Muscle layer of duodenum (tissue), 2 donors: ENCODE results near the gene ZDHHC20.

Experiments used
- H3K27ac ChIP-seq: one replicate; pipeline ENCODE4 v1.7.0; 2013; ENCODE audit warnings: mild to moderate bottlenecking, low read length
- H3K27me3 ChIP-seq: one replicate; pipeline ENCODE4 v1.7.0; 2013; ENCODE audit warnings: low read depth, mild to moderate bottlenecking, control low read depth, low read length
- H3K36me3 ChIP-seq, 2 donors: one replicate each; pipeline ENCODE4 v1.7.0; 2013; ENCODE audit warnings: low read length in 2 of 2, control low read depth in 1 of 2, mild to moderate bottlenecking in 1 of 2; ENCODE audit not compliant: insufficient read depth in 2 of 2, control insufficient read depth in 1 of 2
- H3K4me1 ChIP-seq, 2 donors: one replicate each; pipeline ENCODE4 v1.7.0; 2013; ENCODE audit warnings: low read length in 2 of 2, mild to moderate bottlenecking in 2 of 2, control low read depth in 1 of 2, moderate library complexity in 1 of 2; ENCODE audit not compliant: insufficient read depth in 2 of 2, control insufficient read depth in 1 of 2
- H3K4me3 ChIP-seq, 2 donors: one replicate each; pipeline ENCODE4 v1.7.0; 2013; ENCODE audit warnings: low read length in 2 of 2, low read depth in 1 of 2, mild to moderate bottlenecking in 1 of 2
- H3K9me3 ChIP-seq, 2 donors: one replicate each; pipeline ENCODE4 v1.7.0; 2013; ENCODE audit warnings: low read length in 2 of 2, control low read depth in 1 of 2, mild to moderate bottlenecking in 1 of 2; ENCODE audit not compliant: control insufficient read depth in 1 of 2
- donor health status: healthy.

Gene ZDHHC20

DNA sequence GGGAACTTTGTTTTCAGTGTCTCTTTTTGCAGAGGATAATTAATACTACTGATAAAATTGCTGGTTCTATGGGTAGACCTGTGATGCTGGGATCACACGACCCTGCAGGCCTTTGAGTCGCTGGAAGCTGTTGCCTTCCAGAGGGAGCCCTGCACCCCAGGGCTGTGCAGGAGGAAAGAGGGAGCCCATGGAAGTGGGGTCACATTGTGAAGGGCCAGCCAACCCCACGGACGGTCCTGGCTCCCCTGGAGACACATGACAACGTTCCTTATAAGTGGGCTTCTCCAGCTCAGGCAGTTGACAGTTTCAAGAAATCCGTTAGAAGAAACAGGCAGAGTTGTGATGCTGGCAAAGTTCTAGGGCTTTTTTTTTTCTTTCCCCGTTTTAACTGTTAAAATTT, 98.0 kb downstream of the ZDHHC20 start:
- H3K27ac ChIP-seq = no peak overlapping the region
- H3K9me3 ChIP-seq = no peaks in the 10 kb centered on the region
- no peaks in the 10 kb centered on the region for H3K27me3 ChIP-seq
- no peak overlapping the region for H3K4me3 ChIP-seq
- H3K36me3 ChIP-seq = no peaks in the 10 kb centered on the region
- no peaks in the 10 kb centered on the region for H3K4me1 ChIP-seq

DNA sequence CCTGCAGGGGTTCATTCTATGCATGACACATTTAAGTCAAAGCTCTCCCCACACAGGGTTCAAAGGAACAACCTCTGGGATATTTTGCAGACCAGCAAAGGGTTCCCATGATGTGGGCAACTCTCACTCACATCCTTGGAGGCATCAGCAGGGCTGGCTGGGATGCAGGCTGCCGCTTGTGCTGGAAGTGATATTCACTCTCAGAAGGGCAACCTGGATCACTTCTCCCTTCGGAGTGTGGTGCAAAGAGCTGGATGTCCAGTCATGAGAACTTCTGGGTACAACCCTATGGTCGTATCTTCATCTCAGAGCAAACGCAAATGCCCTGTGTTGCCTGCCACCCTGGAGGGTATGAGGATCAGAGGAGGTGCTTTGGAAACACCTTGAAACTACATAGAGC, 98.6 kb downstream of the ZDHHC20 start:
- Histone ChIP-seq H3K4me3 (no peak overlapping the region), H3K27ac (no peak overlapping the region), H3K36me3 (no peaks in the 10 kb centered on the region), H3K9me3 (no peaks in the 10 kb centered on the region), H3K27me3 (no peaks in the 10 kb centered on the region), H3K4me1 (no peaks in the 10 kb centered on the region)

DNA sequence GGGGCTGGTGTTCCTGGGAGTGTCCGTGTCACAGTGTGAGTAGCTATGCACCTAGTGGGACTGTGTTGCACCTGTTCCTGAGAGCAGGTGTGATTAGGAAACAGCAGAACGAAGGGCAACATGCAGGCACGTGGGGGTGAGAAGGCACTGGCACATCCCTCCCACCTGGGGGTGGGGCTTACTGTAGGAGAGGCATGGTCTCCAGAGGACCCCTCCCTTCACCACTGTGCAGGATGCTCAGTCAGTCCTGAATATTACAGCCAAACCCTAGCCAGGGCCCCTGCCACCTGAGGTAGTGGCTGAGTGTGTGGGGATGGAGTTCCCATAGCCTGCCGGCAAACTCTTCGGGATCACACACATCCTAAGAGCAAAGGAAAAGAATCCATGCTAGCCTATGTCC, 99.2 kb downstream of the ZDHHC20 start:
- Histone ChIP-seq H3K36me3 (no peaks in the 10 kb centered on the region), H3K9me3 (no peaks in the 10 kb centered on the region), H3K27me3 (no peaks in the 10 kb centered on the region), H3K4me3 (no peak overlapping the region), H3K27ac (no peak overlapping the region), H3K4me1 (no peaks in the 10 kb centered on the region)

DNA sequence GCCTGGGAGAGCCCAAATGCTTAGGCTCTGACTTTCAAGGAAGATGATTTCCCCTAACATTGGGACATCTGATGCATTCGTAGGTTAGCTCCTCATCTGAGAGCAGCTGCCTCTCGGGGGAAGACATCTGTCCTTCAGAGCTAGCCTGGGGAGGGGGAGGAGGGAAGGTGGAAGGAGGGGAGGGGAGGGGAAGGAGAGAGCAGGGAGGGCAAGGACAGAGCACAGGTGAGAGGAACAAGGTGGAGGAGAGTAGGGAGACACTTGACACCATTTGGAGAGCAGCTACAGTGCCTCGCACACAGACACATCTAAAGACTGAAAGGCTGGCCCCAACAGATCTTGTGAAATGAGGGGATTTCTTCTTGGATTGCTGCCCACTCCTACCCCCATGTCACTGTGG, 103.8 kb downstream of the ZDHHC20 start:
- Histone ChIP-seq H3K4me3 (no peak overlapping the region), H3K9me3 (no peaks in the 10 kb centered on the region), H3K27me3 (no peaks in the 10 kb centered on the region), H3K4me1 (no peaks in the 10 kb centered on the region), H3K27ac (no peak overlapping the region), H3K36me3 (no peaks in the 10 kb centered on the region)

DNA sequence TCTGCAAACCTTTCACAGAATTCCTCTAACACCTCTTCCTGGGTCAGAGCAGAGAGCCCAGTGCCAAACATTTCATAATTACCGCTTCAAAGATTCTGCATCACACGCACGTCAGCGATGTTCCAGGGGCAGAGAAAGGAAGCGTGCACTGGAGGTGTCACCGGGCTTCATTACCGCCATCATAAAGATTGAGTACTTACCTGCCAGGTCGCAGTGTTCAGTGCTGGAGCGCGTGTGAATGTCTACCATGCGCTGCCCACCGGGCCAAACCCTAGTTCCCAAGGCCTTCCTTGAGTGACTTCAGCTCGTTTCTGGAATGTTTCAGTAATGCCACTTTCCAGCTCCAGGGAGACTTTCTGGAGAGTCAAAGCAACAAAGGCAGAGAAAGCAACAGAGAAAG, 104.4 kb downstream of the ZDHHC20 start:
- H3K4me1 ChIP-seq = no peaks in the 10 kb centered on the region
- no peaks in the 10 kb centered on the region for H3K9me3 ChIP-seq
- H3K27me3 ChIP-seq = no peaks in the 10 kb centered on the region
- no peak overlapping the region for H3K27ac ChIP-seq
- H3K4me3 ChIP-seq = no peak overlapping the region
- no peaks in the 10 kb centered on the region for H3K36me3 ChIP-seq

DNA sequence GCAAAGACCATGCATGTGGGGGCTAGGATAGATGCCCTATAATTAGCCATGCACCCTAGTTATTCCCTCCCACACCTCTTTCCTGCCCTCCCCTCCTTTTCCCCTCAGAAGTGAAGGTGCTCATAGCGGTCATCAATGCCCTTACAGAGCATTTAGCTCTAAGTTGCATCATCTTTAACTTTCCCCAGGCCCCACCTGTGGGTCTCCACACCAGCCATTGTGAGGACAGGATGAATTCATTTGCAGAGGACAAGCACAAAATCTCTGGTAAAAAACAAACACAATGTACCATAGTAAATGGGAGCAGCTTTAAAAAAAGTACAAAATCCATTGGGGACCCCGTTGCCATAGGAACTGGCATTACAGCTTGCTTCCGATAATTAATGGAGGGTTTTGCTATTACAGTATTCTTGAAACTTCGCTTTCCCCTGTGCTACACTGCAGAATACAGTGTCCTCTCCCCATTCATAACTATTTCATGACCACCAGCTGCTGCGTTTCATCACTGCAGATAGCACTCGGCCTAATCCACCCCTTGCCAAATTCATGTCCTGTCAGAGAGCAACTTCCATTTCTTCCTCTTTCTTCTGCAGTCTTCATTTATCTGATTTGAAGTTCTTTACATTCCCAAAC, 110.5 kb downstream of the ZDHHC20 start:
- no peak overlapping the region for H3K27ac ChIP-seq
- H3K4me1 ChIP-seq = no peaks in the 10 kb centered on the region
- no peak overlapping the region for H3K4me3 ChIP-seq
- H3K9me3 ChIP-seq = no peaks in the 10 kb centered on the region
- no peaks in the 10 kb centered on the region for H3K36me3 ChIP-seq
- no peaks in the 10 kb centered on the region for H3K27me3 ChIP-seq

DNA sequence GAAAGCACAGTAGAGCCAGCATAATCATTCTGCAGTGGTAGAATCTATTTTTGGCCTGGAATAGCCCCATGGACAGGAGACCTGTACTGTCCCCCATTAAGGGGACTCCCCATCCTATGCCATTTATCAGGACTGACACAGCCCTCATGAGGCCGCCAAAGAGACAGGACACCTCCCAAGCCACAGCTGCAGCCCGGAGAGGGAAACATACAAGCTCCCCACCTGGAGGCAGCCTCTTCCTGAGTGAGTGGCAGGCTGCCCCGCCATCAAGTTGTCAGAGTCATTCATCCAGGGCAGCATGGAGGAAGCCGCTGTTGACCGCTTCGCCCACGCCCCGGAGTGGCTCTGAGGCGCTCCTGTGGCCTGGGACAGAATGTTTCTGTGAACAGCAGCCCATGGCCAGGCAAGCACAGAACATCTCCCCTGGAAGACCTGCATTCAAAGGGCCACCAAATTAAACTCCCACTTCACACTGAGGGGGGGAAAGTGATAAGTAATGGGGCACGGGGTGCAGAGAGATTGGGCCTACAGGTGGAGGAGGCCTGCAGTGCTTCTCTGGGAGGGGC, 111.3 kb downstream of the ZDHHC20 start:
- no peak overlapping the region for H3K27ac ChIP-seq
- no peaks in the 10 kb centered on the region for H3K9me3 ChIP-seq
- no peaks in the 10 kb centered on the region for H3K27me3 ChIP-seq
- H3K4me1 ChIP-seq = no peaks in the 10 kb centered on the region
- no peak overlapping the region for H3K4me3 ChIP-seq
- H3K36me3 ChIP-seq = no peaks in the 10 kb centered on the region

DNA sequence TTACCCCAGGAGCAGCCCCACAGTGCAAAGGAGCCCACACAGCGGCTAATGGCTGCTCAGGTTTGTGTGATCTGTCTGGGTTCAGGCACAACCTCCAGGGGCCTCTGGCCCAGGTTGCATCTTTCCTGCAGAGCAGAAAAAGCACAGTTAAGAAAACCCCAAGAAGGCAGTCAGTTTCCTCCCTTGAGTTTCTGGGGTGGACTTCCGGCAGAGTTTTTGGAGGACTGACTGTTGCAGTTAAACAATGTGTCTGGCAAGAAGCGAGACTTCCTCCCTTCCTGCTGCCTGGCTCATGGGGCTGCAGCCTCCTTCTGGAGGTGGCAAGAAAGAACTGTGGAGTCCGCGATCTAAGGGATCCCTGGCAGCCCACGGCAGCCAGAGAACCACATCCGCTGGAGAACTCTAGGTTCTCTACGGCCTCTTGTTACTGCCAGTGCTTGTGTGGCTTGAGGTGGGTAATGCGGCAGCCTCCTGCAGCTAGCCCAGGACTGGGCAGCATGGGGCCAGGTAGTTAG, 114.4 kb downstream of the ZDHHC20 start:
- no peaks in the 10 kb centered on the region for H3K27me3 ChIP-seq
- no peaks in the 10 kb centered on the region for H3K36me3 ChIP-seq
- H3K9me3 ChIP-seq = no peaks in the 10 kb centered on the region
- H3K4me3 ChIP-seq = no peak overlapping the region
- H3K4me1 ChIP-seq = no peaks in the 10 kb centered on the region
- H3K27ac ChIP-seq = no peak overlapping the region

DNA sequence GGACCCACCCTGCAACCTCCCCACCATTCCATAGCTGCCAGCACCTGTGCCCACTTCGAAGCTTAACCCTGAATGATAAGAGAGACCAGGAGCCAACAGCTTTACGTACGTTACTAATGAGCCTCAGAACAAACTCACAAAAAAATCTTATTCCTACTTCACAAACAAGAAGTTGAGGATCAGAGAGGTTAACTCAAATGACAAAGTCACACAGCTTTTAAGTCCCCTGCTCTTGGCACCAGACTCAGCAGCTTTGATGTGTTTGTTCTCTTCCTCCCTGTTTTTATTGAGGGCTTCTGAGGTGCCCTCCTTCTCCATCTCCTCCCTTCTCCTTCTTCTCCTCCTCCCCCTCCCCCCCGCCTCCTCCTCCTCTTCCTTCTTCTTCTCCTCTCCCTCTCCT, 115.4 kb downstream of the ZDHHC20 start:
- no peak overlapping the region for H3K27ac ChIP-seq

DNA sequence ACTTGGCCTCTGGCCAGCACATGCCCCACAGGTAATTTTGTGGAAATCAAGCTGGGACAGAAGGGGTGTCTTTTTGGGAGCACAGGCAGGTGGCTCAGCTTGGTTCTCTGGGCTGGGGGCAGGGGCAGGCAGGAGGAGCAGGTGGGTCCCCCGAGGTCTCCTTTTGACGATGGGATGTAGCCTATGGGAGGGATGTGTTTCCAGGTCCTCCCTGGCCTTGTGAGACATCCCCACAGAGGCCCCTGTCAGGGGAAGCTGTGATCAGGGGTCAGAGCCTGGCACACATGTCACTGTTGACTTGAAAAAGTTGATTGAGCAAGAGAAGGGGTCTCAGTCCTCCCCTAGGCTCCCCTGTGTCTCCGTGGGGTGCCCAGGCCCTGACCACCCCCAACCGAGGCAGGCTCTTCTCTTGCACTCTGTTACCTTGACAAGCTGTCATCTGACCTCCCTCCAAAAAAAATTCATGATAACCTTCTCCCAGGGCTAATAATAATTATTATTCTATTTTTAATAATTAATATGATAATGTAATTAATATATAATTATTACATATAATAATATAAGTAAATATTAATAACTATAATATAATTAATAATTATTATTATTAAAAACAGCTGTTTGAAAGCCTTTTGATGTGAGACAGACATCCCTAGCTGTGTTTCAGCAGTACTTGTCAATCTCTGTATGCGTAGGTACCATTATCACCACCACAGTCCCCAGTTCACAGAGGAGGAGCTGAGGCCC, 116.2 kb downstream of the ZDHHC20 start:
- Histone ChIP-seq H3K9me3 (no peaks in the 10 kb centered on the region), H3K4me3 (no peak overlapping the region), H3K36me3 (no peaks in the 10 kb centered on the region), H3K27me3 (no peaks in the 10 kb centered on the region), H3K4me1 (no peaks in the 10 kb centered on the region), H3K27ac (no peak overlapping the region)

More for the DNA sequence above, 115.4 kb downstream of the ZDHHC20 start:
- H3K9me3 ChIP-seq = no peaks in the 10 kb centered on the region
- H3K4me3 ChIP-seq = no peak overlapping the region
- no peaks in the 10 kb centered on the region for H3K36me3 ChIP-seq
- H3K4me1 ChIP-seq = no peaks in the 10 kb centered on the region
- H3K27me3 ChIP-seq = no peaks in the 10 kb centered on the region

DNA sequence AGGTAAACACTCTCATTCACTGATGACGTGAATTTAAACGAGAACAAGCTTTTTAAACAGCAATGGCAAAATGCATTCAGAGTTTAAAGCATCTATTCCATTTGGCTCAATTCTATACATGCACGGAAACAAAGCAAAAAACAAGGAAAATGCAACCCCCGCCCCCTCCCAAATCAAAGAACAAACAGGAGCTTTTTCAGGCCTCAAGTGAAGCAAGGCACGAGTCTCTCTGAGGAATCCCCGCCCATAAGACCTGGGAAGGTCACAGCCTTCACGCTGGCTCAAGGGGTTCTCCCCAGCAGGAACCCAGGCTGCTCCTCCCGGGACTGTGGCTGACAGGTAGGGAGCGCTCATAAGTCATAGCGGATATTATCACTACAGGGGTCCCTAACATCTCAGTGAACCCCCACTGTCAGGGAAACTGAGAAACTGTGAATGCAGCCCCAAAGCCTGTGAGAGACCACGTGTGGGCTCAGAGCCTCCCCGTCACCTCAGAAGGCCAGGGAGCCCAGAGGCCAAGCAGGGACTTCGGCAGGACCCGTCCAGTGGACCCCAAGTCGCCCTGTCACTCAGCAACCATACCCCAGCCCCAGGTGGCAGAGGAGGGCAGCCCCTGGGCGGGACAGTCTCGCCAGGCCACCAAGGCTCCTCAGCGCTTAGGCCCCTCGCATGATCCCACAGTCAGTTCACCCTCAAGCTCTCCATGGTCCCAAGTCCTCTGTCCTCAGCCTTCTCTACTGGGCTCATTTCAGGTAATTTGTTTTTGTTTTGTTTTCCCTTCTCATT, 117.3 kb downstream of the ZDHHC20 start:
- no peaks in the 10 kb centered on the region for H3K4me1 ChIP-seq
- H3K36me3 ChIP-seq = no peaks in the 10 kb centered on the region
- no peaks in the 10 kb centered on the region for H3K27me3 ChIP-seq
- no peak overlapping the region for H3K4me3 ChIP-seq
- no peaks in the 10 kb centered on the region for H3K9me3 ChIP-seq
- no peak overlapping the region for H3K27ac ChIP-seq
